HG03139 (cell line): ENCODE results near the gene MYH3.
"Not testable (repeated sequence)": the region's sequence is repeated elsewhere in the genome, so short reads cannot be mapped to it uniquely, and the experiment has no call there.

Source experiments
- ATAC-seq: cut with Tn5 transposase; IDR thresholded peaks from one replicate; pipeline ENCODE4 v1.9.1; 2021; ENCODE audit not compliant: unreplicated experiment

MYH3 gene

DNA sequence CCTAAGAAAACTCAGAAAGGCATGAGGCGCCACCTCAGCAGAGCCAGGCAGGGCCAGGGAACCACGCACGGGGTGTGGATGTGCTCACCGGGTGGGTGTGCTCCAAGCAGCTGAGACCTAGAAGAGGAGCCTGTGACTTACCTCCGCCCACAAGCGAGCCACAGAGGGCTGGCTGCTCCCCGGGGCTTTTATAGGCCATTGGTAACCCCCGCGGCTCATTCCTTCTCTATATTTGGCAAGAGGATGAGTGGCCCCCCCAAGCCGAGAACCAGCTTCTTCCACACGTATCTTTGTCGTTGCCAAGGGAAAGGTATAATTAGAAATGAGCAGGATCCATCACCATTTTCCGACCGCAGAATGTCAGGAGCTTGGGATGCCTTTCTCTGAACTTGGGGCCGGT lies at the start of gene MYH3:
Gene MYH3 (minus strand): TSS at position 162 of the 400 bp plus-strand sequence. CDS start 2,245 bp downstream, outside the sequence.
- ATAC-seq, result no peak

DNA sequence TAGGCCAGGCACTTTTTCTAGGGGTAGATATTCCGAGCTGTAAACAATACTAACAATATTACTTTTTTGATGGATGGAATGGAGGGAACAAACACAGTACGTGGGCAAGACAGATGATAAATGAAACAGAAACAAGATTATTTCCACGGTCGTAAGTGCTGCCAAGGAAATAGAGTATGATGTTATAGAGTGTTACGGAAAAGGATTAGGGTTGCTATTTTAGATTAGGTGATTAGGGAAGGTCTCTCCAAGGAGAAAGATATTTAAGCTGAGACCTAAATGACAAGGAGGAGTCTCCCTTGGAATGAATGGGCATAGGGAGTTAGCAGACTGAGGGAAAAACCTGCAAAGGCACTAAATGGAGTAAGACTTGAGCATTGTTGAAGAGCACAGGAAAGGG lies 48.6 kb upstream of the MYH3 start:
- no peak for ATAC-seq

DNA sequence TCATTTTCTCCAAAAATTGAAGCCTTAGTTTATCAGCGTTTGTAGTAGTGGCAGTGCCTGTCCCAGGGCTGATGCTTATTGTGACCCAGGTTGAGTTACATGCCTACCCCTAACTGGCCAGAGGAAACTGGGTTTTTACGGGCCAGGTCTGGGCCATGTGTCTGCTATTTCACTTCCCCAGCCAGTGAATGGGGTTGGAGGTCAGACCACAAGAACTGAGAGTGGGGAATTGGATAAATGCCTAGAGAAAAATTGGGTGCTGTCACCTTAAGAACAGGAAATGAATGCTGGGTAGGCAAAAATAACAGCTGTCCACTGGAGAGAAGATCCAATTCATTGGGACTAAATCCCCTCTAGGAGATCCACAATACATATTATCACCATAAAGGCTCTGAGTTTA lies 45.5 kb upstream of the MYH3 start:
- ATAC-seq, result no peak

DNA sequence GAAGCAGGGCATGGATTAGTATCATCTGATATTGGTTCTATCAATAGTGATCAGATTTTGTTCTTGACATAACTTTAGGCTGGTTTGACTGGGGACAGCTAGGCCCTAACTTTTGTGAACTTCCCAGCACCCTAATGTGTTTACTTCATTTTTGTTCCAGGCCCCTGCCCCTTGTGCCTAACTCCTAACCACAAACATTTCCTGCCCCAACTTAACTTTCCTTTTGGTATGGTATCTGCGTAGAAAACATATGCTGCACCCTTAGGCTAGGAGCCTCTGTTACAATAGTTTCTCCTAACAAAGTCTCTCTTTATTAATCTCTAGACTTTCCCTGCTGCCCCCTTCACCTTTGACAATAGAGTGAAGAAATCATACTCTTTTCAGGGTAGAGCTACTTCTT lies 42.7 kb upstream of the MYH3 start:
- ATAC-seq, result no peak

DNA sequence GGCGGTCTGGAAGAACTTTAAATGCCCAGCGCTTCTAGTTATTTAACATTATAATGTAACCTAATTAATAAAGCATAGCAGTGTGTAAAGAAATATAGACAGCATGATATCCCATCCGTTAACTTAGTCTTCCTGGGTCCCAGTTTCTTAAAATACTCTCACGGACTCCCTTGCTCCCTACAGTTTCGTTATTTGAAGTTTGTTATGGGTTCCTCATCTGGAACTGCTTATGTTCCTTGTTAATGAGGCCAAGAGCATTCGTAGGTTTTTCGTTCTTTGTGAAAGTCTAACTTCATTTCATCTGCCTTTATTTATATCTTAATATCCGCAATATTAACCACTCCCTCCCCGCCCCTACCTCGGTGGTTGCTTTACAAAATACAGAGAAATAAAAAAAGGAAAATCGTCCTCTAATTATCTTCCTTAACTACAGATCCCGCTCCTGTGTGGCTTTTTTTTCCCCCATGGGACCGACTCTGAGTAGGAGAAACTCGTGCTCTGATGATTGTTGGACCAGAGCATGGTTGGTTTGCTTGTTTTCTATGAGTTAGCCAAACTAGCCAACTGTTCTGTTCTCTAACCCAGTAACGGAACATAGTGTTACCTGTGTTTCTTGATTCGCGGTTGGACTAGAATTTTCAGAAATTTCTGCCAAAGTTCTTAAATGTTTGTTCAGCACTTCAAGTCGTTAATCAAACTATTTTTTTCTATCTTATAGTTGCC lies 41.1 kb upstream of the MYH3 start:
- no peak for ATAC-seq

GRCh38 chr17:10697092-10698081 lies 40.3 kb upstream of the MYH3 start, which contains the start of the genes ADPRM and SCO1:
Gene ADPRM (plus strand): TSS chr17:10697594. CDS start chr17:10704927, 7,333 bp downstream.
Gene SCO1 (minus strand): TSS chr17:10697533. CDS start chr17:10697507, 26 bp downstream.
- peak; percentile 92 for ATAC-seq

DNA sequence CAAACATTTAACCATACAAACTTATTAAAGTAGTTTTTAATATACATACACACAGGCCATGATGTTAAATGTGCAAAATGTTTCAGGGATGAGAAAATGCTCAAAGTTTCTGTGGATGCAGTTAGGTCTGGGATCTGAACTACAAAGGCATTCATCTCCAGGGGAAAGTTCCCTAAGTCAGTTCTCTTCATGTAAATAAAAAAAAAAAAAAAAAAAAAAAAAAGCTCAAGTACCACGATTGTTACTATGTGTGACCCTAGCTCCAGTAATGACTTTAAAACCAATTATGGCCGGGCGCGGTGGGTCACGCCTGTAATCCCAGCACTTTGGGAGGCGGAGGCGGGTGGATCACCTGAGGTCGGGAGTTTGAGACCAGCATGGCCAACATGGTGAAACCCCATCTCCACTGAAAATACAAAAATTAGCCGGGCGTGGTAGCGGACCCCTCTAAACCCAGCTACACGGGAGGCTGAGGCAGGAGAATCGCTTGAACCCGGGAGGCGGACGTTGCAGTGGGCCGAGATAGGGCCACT lies 38.8 kb upstream of the MYH3 start:
- not testable (repeated sequence) for ATAC-seq

- ATAC-seq, result no peak
Measured at GRCh38 chr17:10687499-10687898, 30.4 kb upstream of the MYH3 start.

GRCh38 chr17:10683853-10684252 lies 26.7 kb upstream of the MYH3 start:
- no peak for ATAC-seq

DNA sequence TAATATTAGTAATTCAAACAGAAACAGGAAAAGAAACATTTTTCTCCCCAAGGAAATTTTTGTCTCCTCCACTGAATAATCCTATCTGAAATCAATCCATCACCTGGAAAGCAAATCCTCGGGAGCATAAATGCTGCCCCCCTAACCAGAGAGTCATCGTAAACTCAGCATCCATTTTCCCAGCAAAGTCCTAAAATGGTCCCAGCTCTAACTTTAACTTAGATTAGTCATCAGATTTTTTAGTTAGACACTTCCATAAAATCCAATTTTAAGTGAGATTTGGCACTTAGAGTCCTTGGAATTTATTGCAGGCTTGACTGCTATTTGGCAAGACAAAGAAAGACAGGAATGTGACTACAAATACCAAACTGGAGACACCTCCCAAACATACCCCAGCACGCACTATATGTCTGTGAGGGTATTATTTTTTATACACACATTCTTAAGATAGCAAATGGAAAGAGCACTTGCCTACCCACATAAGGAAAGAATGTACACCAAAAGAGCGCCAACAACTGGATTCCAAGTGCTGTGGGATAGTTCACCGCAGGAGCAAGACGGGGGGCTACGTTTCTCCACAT lies 24.8 kb upstream of the MYH3 start:
- no peak for ATAC-seq

GRCh38 chr17:10674704-10675103 lies 17.6 kb upstream of the MYH3 start:
- ATAC-seq, result no peak

DNA sequence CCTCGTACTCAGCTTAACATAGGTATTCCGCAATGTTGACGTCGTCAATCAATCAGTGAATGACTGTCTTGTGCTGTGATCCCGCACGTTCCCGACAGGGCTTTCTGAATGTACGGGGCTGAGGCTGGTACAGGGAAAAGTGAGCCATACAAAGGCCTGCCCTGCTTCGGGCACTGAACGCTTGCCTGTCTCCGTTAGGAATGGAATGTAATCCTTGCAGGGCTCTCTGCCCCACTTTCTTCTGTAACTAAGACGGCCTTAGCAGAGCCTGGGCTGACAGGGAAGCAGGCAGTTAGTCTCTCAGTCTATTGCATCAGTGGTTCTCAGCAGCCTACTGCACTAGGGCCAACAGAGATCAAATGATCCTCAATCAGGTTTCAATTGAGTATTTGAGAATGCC lies 16.2 kb upstream of the MYH3 start:
- ATAC-seq, result no peak

GRCh38 chr17:10668775-10669174 lies 11.7 kb upstream of the MYH3 start:
- ATAC-seq, result no peak

DNA sequence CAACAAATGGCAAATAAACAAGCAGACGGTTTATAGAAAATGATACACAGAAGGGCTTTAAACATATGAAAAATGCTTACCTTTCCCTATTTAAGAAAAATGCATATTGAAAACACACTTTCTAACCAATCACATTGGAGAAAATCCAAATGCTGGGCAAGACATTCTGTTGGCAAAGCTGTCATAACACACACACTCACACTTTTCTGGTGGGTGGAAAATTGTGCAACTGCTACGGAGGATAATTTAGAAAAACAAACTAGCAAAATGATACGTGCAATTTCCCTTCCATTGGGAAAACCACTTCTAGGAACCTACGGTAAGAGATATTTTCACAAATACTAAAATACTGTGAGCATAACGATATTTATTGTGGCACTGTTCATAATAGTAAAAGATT lies 9.8 kb upstream of the MYH3 start:
- no peak for ATAC-seq

DNA sequence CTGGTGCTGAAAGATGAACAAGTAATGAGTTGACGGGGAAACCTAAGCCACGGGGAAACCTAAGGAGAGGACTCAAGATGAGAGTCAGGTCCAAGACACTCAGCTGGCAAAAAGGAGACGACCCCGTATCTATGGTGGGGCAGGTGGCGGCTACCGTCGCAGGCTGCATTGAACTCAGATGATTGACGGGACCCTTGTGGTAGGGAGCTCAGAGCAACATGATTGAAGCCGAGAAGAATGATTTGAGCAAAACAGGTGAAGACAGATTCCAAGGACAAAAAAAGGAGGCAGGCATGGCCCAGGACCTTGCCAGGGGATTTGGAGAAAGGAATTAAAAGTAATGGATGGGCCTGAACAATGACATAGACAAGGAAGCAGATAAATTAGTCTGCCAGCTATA lies 7.5 kb upstream of the MYH3 start:
- ATAC-seq, result no peak

- ATAC-seq, result no peak
Measured at GRCh38 chr17:10663231-10663630, 6.1 kb upstream of the MYH3 start.

- ATAC-seq, result no peak
Measured at GRCh38 chr17:10661437-10661836, 4.3 kb upstream of the MYH3 start.

GRCh38 chr17:10657879-10658278 lies 770 bp upstream of the MYH3 start:
- ATAC-seq, result no peak

DNA sequence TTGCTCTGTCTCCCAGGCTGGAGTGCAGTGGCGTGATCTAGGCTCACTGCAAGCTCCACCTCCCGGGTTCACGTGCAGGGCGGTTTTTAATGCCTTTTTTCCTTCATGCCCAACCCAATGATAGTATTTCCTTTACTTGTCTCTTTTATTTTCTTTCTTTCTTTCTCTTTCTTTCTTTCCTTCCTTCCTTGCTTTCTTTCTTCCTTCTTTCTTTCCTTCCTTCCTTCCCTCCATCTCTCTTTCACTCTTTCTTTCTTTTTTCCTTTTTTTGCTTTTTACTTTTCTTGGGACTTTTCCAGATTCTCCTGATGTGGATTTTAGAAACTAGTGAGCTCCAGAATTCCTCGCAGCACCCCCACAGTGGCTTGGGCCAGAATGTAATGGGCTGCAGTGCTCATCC lies 3.1 kb downstream of the MYH3 start:
- ATAC-seq, result no peak

GRCh38 chr17:10652984-10653659 lies 4.0 kb downstream of the MYH3 start:
- no peak for ATAC-seq

DNA sequence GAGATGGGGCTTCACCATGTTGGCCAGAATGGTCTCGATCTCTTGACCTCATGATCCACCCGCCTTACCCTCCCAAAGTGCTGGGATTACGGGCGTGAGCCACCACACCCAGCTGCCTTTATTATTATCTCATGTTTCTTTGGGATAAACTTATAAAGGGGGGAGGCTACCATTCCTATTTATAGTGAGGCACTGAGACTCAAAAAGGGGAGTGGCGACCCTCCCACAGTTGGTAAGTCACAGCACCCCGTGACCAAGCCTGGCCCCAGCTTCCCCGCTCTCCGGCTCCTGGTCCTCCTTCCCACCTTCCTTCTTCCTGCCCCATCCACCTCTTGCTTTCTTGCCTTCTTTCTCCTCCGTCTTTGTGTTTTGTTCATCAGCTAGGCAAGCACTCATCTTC lies 5.2 kb downstream of the MYH3 start:
- ATAC-seq, result no peak
